MM.1S (cell line): Measurements from ENCODE around the gene TSC22D4.
"Not testable (repeated sequence)": the region's sequence is repeated elsewhere in the genome, so short reads cannot be mapped to it uniquely, and the experiment has no call there.

ENCODE experiments used
- EZH2 ChIP-seq: fragments of 300-600 bp; sonication (generic); optimal IDR thresholded peaks from 2 replicates; pipeline ENCODE3; 2017; ENCODE audit warnings: low read depth, mild to moderate bottlenecking, antibody characterized with exemption, low read length, mixed read lengths
- TF ChIP-seq, protein P1 (sequence below): fragments of 300-600 bp; sonication (generic); IDR thresholded peaks from 2 replicates; pipeline ENCODE4 v1.5.1; 2016; ENCODE audit warnings: antibody characterized with exemption, low read length, mixed read lengths

DNA sequence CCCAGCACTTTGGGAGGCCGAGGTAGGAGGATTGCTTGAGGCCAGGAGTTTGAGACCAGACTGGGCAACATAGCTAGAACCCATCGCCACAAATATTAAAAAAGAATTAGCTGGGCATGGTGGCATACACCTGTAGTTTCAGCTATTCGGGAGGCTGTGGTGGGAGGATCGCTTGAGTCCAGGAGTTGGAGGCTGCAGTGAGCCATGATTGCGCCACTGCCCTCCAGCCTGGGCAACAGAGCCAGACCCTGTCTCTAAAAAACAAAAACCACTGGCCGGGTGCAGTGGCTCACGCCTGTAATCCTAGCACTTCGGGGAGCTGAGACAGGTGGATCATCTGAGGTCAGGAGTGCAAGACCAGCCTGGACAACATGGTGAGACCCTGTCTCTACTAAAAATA, 25.2 kb downstream of the TSC22D4 start:
- TF ChIP-seq EZH2, result not testable (repeated sequence)
- TF ChIP-seq, protein P1, sequence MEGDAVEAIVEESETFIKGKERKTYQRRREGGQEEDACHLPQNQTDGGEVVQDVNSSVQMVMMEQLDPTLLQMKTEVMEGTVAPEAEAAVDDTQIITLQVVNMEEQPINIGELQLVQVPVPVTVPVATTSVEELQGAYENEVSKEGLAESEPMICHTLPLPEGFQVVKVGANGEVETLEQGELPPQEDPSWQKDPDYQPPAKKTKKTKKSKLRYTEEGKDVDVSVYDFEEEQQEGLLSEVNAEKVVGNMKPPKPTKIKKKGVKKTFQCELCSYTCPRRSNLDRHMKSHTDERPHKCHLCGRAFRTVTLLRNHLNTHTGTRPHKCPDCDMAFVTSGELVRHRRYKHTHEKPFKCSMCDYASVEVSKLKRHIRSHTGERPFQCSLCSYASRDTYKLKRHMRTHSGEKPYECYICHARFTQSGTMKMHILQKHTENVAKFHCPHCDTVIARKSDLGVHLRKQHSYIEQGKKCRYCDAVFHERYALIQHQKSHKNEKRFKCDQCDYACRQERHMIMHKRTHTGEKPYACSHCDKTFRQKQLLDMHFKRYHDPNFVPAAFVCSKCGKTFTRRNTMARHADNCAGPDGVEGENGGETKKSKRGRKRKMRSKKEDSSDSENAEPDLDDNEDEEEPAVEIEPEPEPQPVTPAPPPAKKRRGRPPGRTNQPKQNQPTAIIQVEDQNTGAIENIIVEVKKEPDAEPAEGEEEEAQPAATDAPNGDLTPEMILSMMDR, result not testable (repeated sequence)
